Lung (tissue), 12 donors: ENCODE data around the gene ZNF516. TPM values are rescaled to one million over a fixed set of nuclear protein-coding genes. Genes with fewer than 3 reads are reported as not detected.

Source experiments
- ATAC-seq: fragments of 200-7000 bp; cut with Tn5 transposase; one replicate; pipeline ENCODE4 v1.9.1; 2020; ENCODE audit warnings: moderate number of reproducible peaks; ENCODE audit not compliant: insufficient read depth, low FRiP score
- DNase-seq, 3 donors: peaks; one replicate each; pipeline ENCODE4 v3.0.0-alpha.2; 2013 to 2017
- H3K27ac ChIP-seq, 2 donors: one replicate each; pipeline ENCODE4 v1.5.1; 2013; ENCODE audit warnings: mild to moderate bottlenecking in 2 of 2, moderate library complexity in 2 of 2, control low read depth in 1 of 2, inconsistent platforms in 1 of 2, low read depth in 1 of 2, low read length in 1 of 2
- H3K27me3 ChIP-seq, 3 donors: one replicate each; pipeline ENCODE4 v1.5.1; 2013; ENCODE audit warnings: low read length in 2 of 3; ENCODE audit not compliant: control insufficient read depth in 3 of 3, insufficient read depth in 3 of 3
- H3K36me3 ChIP-seq, 4 donors: one replicate each; pipeline ENCODE4 v1.5.1; 2013; ENCODE audit warnings: low read length in 4 of 4, mild to moderate bottlenecking in 1 of 4, moderate library complexity in 1 of 4; ENCODE audit not compliant: control insufficient read depth in 4 of 4, insufficient read depth in 4 of 4
- H3K4me1 ChIP-seq, 5 donors: one replicate each; pipeline ENCODE4 v1.5.1; 2013; ENCODE audit warnings: low read length in 5 of 5, mild to moderate bottlenecking in 2 of 5, moderate library complexity in 1 of 5; ENCODE audit not compliant: control insufficient read depth in 5 of 5, insufficient read depth in 5 of 5
- H3K4me3 ChIP-seq: one replicate; pipeline ENCODE4 v1.5.1; 2013; ENCODE audit warnings: mild to moderate bottlenecking, control low read depth, moderate library complexity
- H3K9ac ChIP-seq, 2 donors: one replicate each; pipeline ENCODE4 v1.5.1; 2013; ENCODE audit warnings: low read length in 2 of 2, control low read depth in 1 of 2; ENCODE audit not compliant: insufficient read depth in 1 of 2
- H3K9me3 ChIP-seq, 4 donors: one replicate each; pipeline ENCODE4 v1.5.1; 2013; ENCODE audit warnings: low read length in 3 of 4, mild to moderate bottlenecking in 1 of 4, moderate library complexity in 1 of 4; ENCODE audit not compliant: control insufficient read depth in 4 of 4, insufficient read depth in 3 of 4
- CTCF ChIP-seq: IDR thresholded peaks from 2 replicates; pipeline ENCODE4 v1.5.1; 2012; ENCODE audit warnings: mild to moderate bottlenecking; ENCODE audit errors: control extremely low read depth, extremely low read depth
- WGBS, 2 donors: extraction: QIAGEN DNeasy Blood & Tissue Kit; methylation state at CpG; one replicate each; pipeline ENCODE4 v1.1.7; 2013; 5-methylcytosine and 5-hydroxymethylcytosine counted together
- polyA plus RNA-seq, 2 donors: library from polyadenylated mRNA; stranded (reverse); fragments of 200-250 nt; gene quantifications; one replicate each; pipeline ENCODE4 v1.2.1, GENCODE V29; 2013
- total RNA-seq, 2 donors: library from RNA; depleted of rRNA in 1 of 2; stranded (reverse); fragments of >200 nt in 1 of 2; gene quantifications; one replicate each; pipeline ENCODE4 v1.2.1, GENCODE V29; 2014 to 2021
- donor health status: control.
- donor health status: control.
- donor health status: Bipolar disorder and iron deficiency.
- donor health status: healthy.
- donor health status: DM: yes; HTN: yes; CAD: no.

ZNF516 gene
- total and polyA plus RNA-seq, 4 donors = 7.7 to 45.4 (median 26.4) TPM

- DNase-seq (no peak), ATAC-seq (no peak)
- Histone ChIP-seq H3K9me3 (no peaks in the 10 kb centered on the region), H3K9ac (no peak overlapping the region), H3K36me3 (peaks cover 0 to 10% (median 4%) of the 10 kb centered on the region in 4 donors), H3K4me3 (no peak overlapping the region), H3K4me1 (peaks cover 0 to 19% (median 4%) of the 10 kb centered on the region in 5 donors), H3K27ac (no peak overlapping the region), H3K27me3 (no peaks in the 10 kb centered on the region)
- TF ChIP-seq CTCF = no peak
- WGBS, 2 donors = 89% methylated on average over 14 of the region's 14 CpGs
Observed at GRCh38 chr18:76399613-76400391, 95.2 kb downstream of the ZNF516 start.

GRCh38 chr18:76398896-76399612 lies 96.0 kb downstream of the ZNF516 start:
- WGBS, 2 donors = 14 to 15% methylated on average over 14 of the region's 14 CpGs
- Histone ChIP-seq H3K4me1 (peaks cover 0 to 19% (median 4%) of the 10 kb centered on the region in 5 donors), H3K27me3 (no peaks in the 10 kb centered on the region), H3K4me3 (no peak overlapping the region), H3K36me3 (peaks cover 0 to 3% (median 2%) of the 10 kb centered on the region in 4 donors), H3K27ac (no peak overlapping the region), H3K9ac (no peak overlapping the region), H3K9me3 (no peaks in the 10 kb centered on the region)
- ATAC-seq (peak; percentile 85), DNase-seq (peak; percentile 86 to 92 (median 88))
- TF ChIP-seq CTCF = peak; percentile 95

- Histone ChIP-seq H3K27me3 (no peaks in the 10 kb centered on the region), H3K9ac (no peak overlapping the region), H3K9me3 (no peaks in the 10 kb centered on the region), H3K4me1 (peaks cover 0 to 19% (median 4%) of the 10 kb centered on the region in 5 donors), H3K4me3 (no peak overlapping the region), H3K36me3 (peaks cover 0 to 3% (median 2%) of the 10 kb centered on the region in 4 donors), H3K27ac (no peak overlapping the region)
- no peak for ATAC-seq
- TF ChIP-seq CTCF = no peak
- DNase-seq = no peak
- WGBS, 2 donors = 92 to 95% methylated on average over 7 of the region's 7 CpGs
Observed at GRCh38 chr18:76398295-76398694, 96.7 kb downstream of the ZNF516 start.
